Gastroesophageal sphincter (tissue), 3 donors: ENCODE measurements around the gene ACTR3C.

Source experiments
- CTCF ChIP-seq, 4 experiments: fragments of 200-600 bp in 2 of 4; fragments of 450-650 bp in 2 of 4; sonication (generic) in 1 of 4; IDR thresholded peaks; one replicate each; pipeline ENCODE4 v1.5.1; 2017 to 2019; ENCODE audit warnings: antibody characterized with exemption in 4 of 4, mild to moderate bottlenecking in 2 of 4, moderate library complexity in 2 of 4
- EP300 ChIP-seq: sonication (generic); formaldehyde crosslinking; IDR thresholded peaks from one replicate; pipeline ENCODE4 v1.6.1; 2017; ENCODE audit warnings: antibody characterized with exemption, mild to moderate bottlenecking
- POLR2A ChIP-seq, 2 donors: fragments of 450-650 bp; IDR thresholded peaks; one replicate each; pipeline ENCODE4 v1.6.1; 2017; ENCODE audit warnings: antibody characterized with exemption in 2 of 2, mild to moderate bottlenecking in 2 of 2, moderate library complexity in 1 of 2
- POLR2AphosphoS5 ChIP-seq: sonication (generic); formaldehyde crosslinking; IDR thresholded peaks from one replicate; pipeline ENCODE4 v1.6.1; 2017; ENCODE audit warnings: antibody characterized with exemption

GRCh38 chr7:150351587-150352194 is 28.3 kb upstream of the ACTR3C start:
- TF ChIP-seq CTCF (IDR thresholded peaks at IDR 0.05) (no peak), POLR2AphosphoS5 (no peak), POLR2A (IDR thresholded peaks at IDR 0.05) (no peak), EP300 (no peak)
